Mesendoderm (in vitro differentiated cells): Measurements from ENCODE around the gene ALG5.

ENCODE experiments used
- DNase-seq: peaks from one replicate; pipeline ENCODE4 v3.0.0; 2013
- H2AK5ac ChIP-seq: 2 replicates; pipeline ENCODE4 v1.6.1; 2013; ENCODE audit warnings: low read length, inconsistent platforms
- H2BK120ac ChIP-seq: 2 replicates; pipeline ENCODE4 v1.6.1; 2013; ENCODE audit warnings: low read depth, mild to moderate bottlenecking, low read length, moderate library complexity, mixed read lengths
- H2BK15ac ChIP-seq: replicated peaks from 2 replicates; pipeline ENCODE4 v1.6.1; 2013; ENCODE audit warnings: low read depth, mild to moderate bottlenecking, moderate library complexity
- H2BK5ac ChIP-seq: 2 replicates; pipeline ENCODE4 v1.6.1; 2013; ENCODE audit warnings: low read length, inconsistent platforms
- H3K18ac ChIP-seq: 2 replicates; pipeline ENCODE4 v1.6.1; 2013; ENCODE audit warnings: mild to moderate bottlenecking, low read length, mixed read lengths
- H3K23ac ChIP-seq: one replicate; pipeline ENCODE4 v1.6.1; 2013; ENCODE audit warnings: low read length
- H3K27ac ChIP-seq: 2 replicates; pipeline ENCODE4 v1.5.1; 2013; ENCODE audit warnings: low read depth, mild to moderate bottlenecking, inconsistent platforms, low read length, moderate library complexity
- H3K27me3 ChIP-seq: 2 replicates; pipeline ENCODE4 v1.6.1; 2013; ENCODE audit warnings: low read length, control low read depth, mild to moderate bottlenecking, inconsistent platforms; ENCODE audit not compliant: insufficient read depth, poor library complexity
- H3K36me3 ChIP-seq: 2 replicates; pipeline ENCODE4 v1.6.1; 2013; ENCODE audit warnings: low read length, inconsistent platforms; ENCODE audit not compliant: control insufficient read depth, insufficient read depth
- H3K4ac ChIP-seq: one replicate; pipeline ENCODE4 v1.6.1; 2013; ENCODE audit warnings: low read depth, mild to moderate bottlenecking, low read length, moderate library complexity
- H3K4me1 ChIP-seq: 2 replicates; pipeline ENCODE4 v1.6.1; 2013; ENCODE audit warnings: low read depth, low read length, inconsistent platforms; ENCODE audit not compliant: control insufficient read depth
- H3K4me2 ChIP-seq: 2 replicates; pipeline ENCODE4 v1.6.1; 2013; ENCODE audit warnings: low read length
- H3K4me3 ChIP-seq: 2 replicates; pipeline ENCODE4 v1.5.1; 2013; ENCODE audit warnings: mild to moderate bottlenecking, low read length
- H3K56ac ChIP-seq: one replicate; pipeline ENCODE4 v1.6.1; 2013; ENCODE audit warnings: low read length
- H3K79me1 ChIP-seq: 2 replicates; pipeline ENCODE4 v1.6.1; 2013; ENCODE audit warnings: low read length, inconsistent platforms
- H3K79me2 ChIP-seq: 2 replicates; pipeline ENCODE4 v1.6.1; 2013; ENCODE audit warnings: mild to moderate bottlenecking, low read length; ENCODE audit not compliant: control insufficient read depth, insufficient read depth
- H3K9ac ChIP-seq: 2 replicates; pipeline ENCODE4 v1.6.1; 2013; ENCODE audit warnings: low read length, inconsistent platforms
- H4K5ac ChIP-seq: one replicate; pipeline ENCODE4 v1.6.1; 2013; ENCODE audit warnings: low read length
- H4K8ac ChIP-seq: one replicate; pipeline ENCODE4 v1.6.1; 2013; ENCODE audit warnings: low read depth, mild to moderate bottlenecking, control low read depth, low read length, moderate library complexity
- WGBS: extraction: QIAGEN DNeasy Blood & Tissue Kit; methylation state at CpG from one replicate; pipeline ENCODE4 v1.1.7; 2013; ENCODE audit warnings: low lambda C conversion rate, missing lambda C conversion rate; ENCODE audit not compliant: insufficient coverage; ENCODE audit errors: extremely low coverage; 5-methylcytosine and 5-hydroxymethylcytosine counted together

The ALG5 gene

DNA sequence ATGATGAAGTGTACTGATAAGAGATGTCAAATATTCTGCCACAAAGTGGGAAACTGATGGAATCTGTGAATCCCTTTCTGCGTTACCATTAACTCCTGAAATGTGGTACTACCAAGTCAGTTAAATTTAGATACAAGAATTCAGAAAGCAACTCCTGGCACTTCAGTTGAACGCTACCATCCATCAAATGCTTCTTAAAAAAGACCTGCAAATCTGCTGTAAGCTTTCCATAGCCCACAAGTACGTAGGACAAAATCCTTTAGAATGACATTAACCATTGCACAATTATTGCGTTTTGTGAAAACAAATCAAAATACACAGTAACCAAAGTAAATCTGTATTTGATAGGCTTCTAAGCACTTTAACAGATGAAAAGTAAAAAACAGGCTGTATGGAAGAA, 84.5 kb downstream of the ALG5 start:
- Histone ChIP-seq H2BK5ac (no peak overlapping the region), H3K9ac (no peak overlapping the region), H3K56ac (no peak overlapping the region), H3K18ac (no peak overlapping the region), H3K4me1 (peaks cover 2% of the 10 kb centered on the region), H2AK5ac (no peak overlapping the region), H2BK15ac (no peak overlapping the region), H3K79me2 (no peaks in the 10 kb centered on the region), H3K36me3 (no peaks in the 10 kb centered on the region), H3K27me3 (no peaks in the 10 kb centered on the region), H4K8ac (no peak overlapping the region), H3K79me1 (peaks cover 2% of the 10 kb centered on the region), H3K4me3 (no peak overlapping the region), H3K4ac (no peak overlapping the region), H2BK120ac (no peak overlapping the region), H3K4me2 (no peak overlapping the region), H4K5ac (no peak overlapping the region), H3K23ac (no peak overlapping the region), H3K27ac (no peak overlapping the region)
- DNase-seq, result no peak
- WGBS, result no CpG with 5 or more reads among the region's 4 CpGs

GRCh38 chr13:36913463-36913862, 85.7 kb downstream of the ALG5 start:
- no peak overlapping the region for H3K27ac ChIP-seq
- no peak overlapping the region for H4K8ac ChIP-seq
- no peaks in the 10 kb centered on the region for H3K79me2 ChIP-seq
- H3K9ac ChIP-seq, result no peak overlapping the region
- DNase-seq, result no peak
- no peak overlapping the region for H3K4ac ChIP-seq
- H3K23ac ChIP-seq, result no peak overlapping the region
- no peak overlapping the region for H2BK5ac ChIP-seq
- no peak overlapping the region for H3K56ac ChIP-seq
- H2AK5ac ChIP-seq, result no peak overlapping the region
- H2BK120ac ChIP-seq, result no peak overlapping the region
- peaks cover 2% of the 10 kb centered on the region for H3K79me1 ChIP-seq
- H3K36me3 ChIP-seq, result no peaks in the 10 kb centered on the region
- H2BK15ac ChIP-seq, result no peak overlapping the region
- no peak overlapping the region for H3K4me2 ChIP-seq
- H3K4me3 ChIP-seq, result no peak overlapping the region
- no peaks in the 10 kb centered on the region for H3K4me1 ChIP-seq
- H3K27me3 ChIP-seq, result no peaks in the 10 kb centered on the region
- H3K18ac ChIP-seq, result no peak overlapping the region
- no peak overlapping the region for H4K5ac ChIP-seq

- H2AK5ac ChIP-seq, result no peak overlapping the region
- H3K18ac ChIP-seq, result no peak overlapping the region
- H2BK120ac ChIP-seq, result no peak overlapping the region
- no peak overlapping the region for H4K5ac ChIP-seq
- no peak overlapping the region for H4K8ac ChIP-seq
- no peaks in the 10 kb centered on the region for H3K36me3 ChIP-seq
- no peak overlapping the region for H3K4me2 ChIP-seq
- peaks cover 2% of the 10 kb centered on the region for H3K79me1 ChIP-seq
- no peak overlapping the region for H3K9ac ChIP-seq
- DNase-seq, result no peak
- H3K4ac ChIP-seq, result no peak overlapping the region
- no peaks in the 10 kb centered on the region for H3K27me3 ChIP-seq
- no peak overlapping the region for H3K27ac ChIP-seq
- WGBS, result no CpG with 5 or more reads among the region's 2 CpGs
- H3K79me2 ChIP-seq, result no peaks in the 10 kb centered on the region
- H3K4me3 ChIP-seq, result no peak overlapping the region
- H2BK5ac ChIP-seq, result no peak overlapping the region
- no peak overlapping the region for H3K56ac ChIP-seq
- H3K23ac ChIP-seq, result no peak overlapping the region
- no peak overlapping the region for H2BK15ac ChIP-seq
- H3K4me1 ChIP-seq, result no peaks in the 10 kb centered on the region
Observed at GRCh38 chr13:36912973-36913372, 86.2 kb downstream of the ALG5 start.

- no peak overlapping the region for H3K9ac ChIP-seq
- H2AK5ac ChIP-seq, result no peak overlapping the region
- DNase-seq, result no peak
- H3K27me3 ChIP-seq, result no peaks in the 10 kb centered on the region
- no peaks in the 10 kb centered on the region for H3K36me3 ChIP-seq
- H2BK15ac ChIP-seq, result no peak overlapping the region
- H4K5ac ChIP-seq, result no peak overlapping the region
- H3K18ac ChIP-seq, result no peak overlapping the region
- peaks cover 2% of the 10 kb centered on the region for H3K79me1 ChIP-seq
- H3K23ac ChIP-seq, result no peak overlapping the region
- H4K8ac ChIP-seq, result no peak overlapping the region
- H3K56ac ChIP-seq, result no peak overlapping the region
- no peak overlapping the region for H3K4ac ChIP-seq
- no peak overlapping the region for H2BK120ac ChIP-seq
- H3K4me3 ChIP-seq, result no peak overlapping the region
- no peaks in the 10 kb centered on the region for H3K79me2 ChIP-seq
- H3K4me1 ChIP-seq, result no peaks in the 10 kb centered on the region
- no peak overlapping the region for H3K4me2 ChIP-seq
- H2BK5ac ChIP-seq, result no peak overlapping the region
- H3K27ac ChIP-seq, result no peak overlapping the region
Observed at GRCh38 chr13:36912369-36912768, 86.8 kb downstream of the ALG5 start.

DNA sequence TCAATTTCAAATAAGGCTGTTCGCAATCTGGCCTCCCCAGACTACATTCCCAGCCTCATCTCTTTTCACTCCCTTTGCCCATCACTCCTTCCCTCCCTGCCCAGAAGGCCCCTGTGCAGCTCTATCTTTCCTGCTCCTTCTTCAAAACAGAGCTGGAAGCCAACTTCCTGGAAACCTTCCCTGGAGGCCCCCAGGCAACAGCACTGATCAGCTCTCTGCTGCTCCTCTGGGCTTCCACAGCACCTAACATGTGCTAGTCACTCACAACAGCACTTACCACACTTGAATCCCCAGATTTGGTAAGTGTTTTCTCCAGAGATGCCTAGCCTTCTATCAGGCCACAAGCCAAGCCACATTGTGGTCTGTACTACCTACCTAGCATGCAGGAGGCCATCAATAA, 88.6 kb downstream of the ALG5 start:
- Histone ChIP-seq H3K56ac (peak overlapping the region; percentile 22), H3K23ac (no peak overlapping the region)
- WGBS, result no CpG with 5 or more reads among the region's 1 CpG

DNA sequence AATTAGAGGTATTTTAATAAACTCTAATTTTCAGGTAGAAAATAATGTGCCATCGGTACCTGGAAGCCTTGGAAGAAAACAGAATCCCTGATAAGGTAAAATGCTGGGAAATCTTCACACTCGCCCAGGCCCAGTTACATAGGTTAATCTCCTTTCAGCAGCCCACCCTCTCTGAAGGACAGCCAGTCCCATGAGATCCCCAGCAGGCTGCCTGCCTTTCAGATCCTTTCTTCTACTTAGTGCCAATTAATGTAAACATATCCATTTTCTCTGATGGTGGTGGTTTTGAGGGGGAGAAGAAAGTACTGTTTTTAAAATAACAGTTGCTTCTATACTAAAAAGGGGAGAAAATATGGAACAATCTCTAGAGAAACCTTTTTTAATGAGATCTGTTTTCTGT, 91.3 kb downstream of the ALG5 start:
- no peak overlapping the region for H3K9ac ChIP-seq
- no peak overlapping the region for H3K4ac ChIP-seq
- no peak overlapping the region for H3K18ac ChIP-seq
- no peak overlapping the region for H3K4me2 ChIP-seq
- no peaks in the 10 kb centered on the region for H3K27me3 ChIP-seq
- DNase-seq, result no peak
- H3K27ac ChIP-seq, result no peak overlapping the region
- H4K5ac ChIP-seq, result no peak overlapping the region
- H3K36me3 ChIP-seq, result no peaks in the 10 kb centered on the region
- no peak overlapping the region for H2AK5ac ChIP-seq
- no peak overlapping the region for H2BK120ac ChIP-seq
- H3K4me1 ChIP-seq, result no peaks in the 10 kb centered on the region
- no peak overlapping the region for H4K8ac ChIP-seq
- H3K79me1 ChIP-seq, result no peaks in the 10 kb centered on the region
- H2BK15ac ChIP-seq, result no peak overlapping the region
- no peak overlapping the region for H3K56ac ChIP-seq
- H3K79me2 ChIP-seq, result no peaks in the 10 kb centered on the region
- no peak overlapping the region for H2BK5ac ChIP-seq
- no peak overlapping the region for H3K23ac ChIP-seq
- no CpG with 5 or more reads among the region's 2 CpGs for WGBS
- no peak overlapping the region for H3K4me3 ChIP-seq

More for the DNA sequence above, 88.6 kb downstream of the ALG5 start:
- Histone ChIP-seq H3K4me3 (no peak overlapping the region), H4K5ac (no peak overlapping the region), H2BK15ac (no peak overlapping the region), H3K79me1 (no peaks in the 10 kb centered on the region), H2AK5ac (no peak overlapping the region), H3K36me3 (no peaks in the 10 kb centered on the region), H4K8ac (no peak overlapping the region), H3K4me2 (no peak overlapping the region), H3K18ac (no peak overlapping the region), H3K27me3 (no peaks in the 10 kb centered on the region), H3K79me2 (no peaks in the 10 kb centered on the region), H3K4me1 (no peaks in the 10 kb centered on the region), H3K27ac (no peak overlapping the region), H3K9ac (no peak overlapping the region), H2BK5ac (no peak overlapping the region), H2BK120ac (no peak overlapping the region), H3K4ac (no peak overlapping the region)
- DNase-seq, result peak; percentile 42
